B cell (primary cell): ENCODE data around the gene COL1A1. TPM values are rescaled to one million over a fixed set of nuclear protein-coding genes. Genes with fewer than 3 reads are reported as not detected.
A peak's percentile ranks its signal among the peaks of the same experiment; 100 is the strongest.

Experiments used
- ATAC-seq: fragments of 200-7000 bp; cut with Tn5 transposase; one replicate; pipeline ENCODE4 v1.10.0; 2021; ENCODE audit warnings: low read depth, mild to moderate bottlenecking, moderate number of reproducible peaks, moderate library complexity
- CTCF ChIA-PET: fragments of 350-600 bp; sonication (Branson Sonifier 250); formaldehyde crosslinking; loops from one replicate; lab custom pipeline; 2021; ENCODE audit warnings: antibody characterized with exemption, inconsistent platforms; lab: Charles Lee
- POLR2A ChIA-PET: fragments of 350-600 bp; sonication (Branson Sonifier 250); formaldehyde crosslinking; loops from one replicate; lab custom pipeline; 2021; ENCODE audit warnings: antibody characterized with exemption; lab: Charles Lee
- DNase-seq: peaks from one replicate; pipeline ENCODE4 v3.0.0; 2013
- H2AFZ ChIP-seq: 2 replicates; pipeline ENCODE4 v1.6.1; 2012; ENCODE audit warnings: mild to moderate bottlenecking, low read depth, low read length; ENCODE audit not compliant: insufficient read depth, poor library complexity, severe bottlenecking
- H3K27ac ChIP-seq, 2 donors: 1 replicate in 1 of 2; 2 replicates in 1 of 2; pipeline ENCODE4 v1.5.1; 2012 to 2013; ENCODE audit warnings: low read length in 2 of 2, mild to moderate bottlenecking in 2 of 2, moderate library complexity in 1 of 2
- H3K27me3 ChIP-seq, 4 experiments: fragments of 200-600 bp in 1 of 4; sonication (generic) in 1 of 4; replicated peaks in 1 of 4; 1 replicate in 2 of 4; 2 replicates in 2 of 4; pipeline versions ENCODE4 v1.6.1 to v1.7.0; 2013 to 2016; ENCODE audit warnings: low read length in 3 of 4, mild to moderate bottlenecking in 2 of 4, mixed read lengths in 1 of 4, moderate library complexity in 1 of 4; ENCODE audit not compliant: insufficient read depth in 4 of 4, control insufficient read depth in 3 of 4; ENCODE audit errors: control extremely low read depth in 1 of 4
- H3K36me3 ChIP-seq, 2 experiments: replicated peaks in 1 of 2; 1 replicate in 1 of 2; 2 replicates in 1 of 2; pipeline versions ENCODE4 v1.6.1 to v1.7.1; 2013; ENCODE audit warnings: low read length in 1 of 2; ENCODE audit not compliant: insufficient read depth in 2 of 2, control insufficient read depth in 1 of 2; ENCODE audit errors: control extremely low read depth in 1 of 2, extremely low read depth in 1 of 2
- H3K4me1 ChIP-seq, 2 donors: fragments of 200-600 bp in 1 of 2; sonication (generic) in 1 of 2; 1 replicate in 1 of 2; 2 replicates in 1 of 2; pipeline versions ENCODE4 v1.5.1 to v1.6.1; 2013 to 2017; ENCODE audit warnings: low read length in 2 of 2; ENCODE audit not compliant: control insufficient read depth in 2 of 2, insufficient read depth in 2 of 2
- H3K4me2 ChIP-seq: replicated peaks from 2 replicates; pipeline ENCODE3; 2012; ENCODE audit warnings: mild to moderate bottlenecking, low read depth, low read length; ENCODE audit not compliant: poor library complexity, severe bottlenecking
- H3K4me3 ChIP-seq, 5 experiments: fragments of 200-600 bp in 1 of 5; sonication (generic) in 1 of 5; 1 replicate in 3 of 5; 2 replicates in 2 of 5; pipeline versions ENCODE4 v1.5.1 to v1.7.0; 2011 to 2016; ENCODE audit warnings: low read length in 4 of 5, mild to moderate bottlenecking in 4 of 5, low read depth in 2 of 5, control low read depth in 1 of 5, moderate library complexity in 1 of 5; ENCODE audit not compliant: insufficient read depth in 1 of 5; ENCODE audit errors: control extremely low read depth in 1 of 5, extremely low read depth in 1 of 5
- H3K79me2 ChIP-seq: fragments of 200-600 bp; sonication (generic); one replicate; pipeline ENCODE4 v1.6.0; 2016; ENCODE audit warnings: low read length; ENCODE audit not compliant: control insufficient read depth, insufficient read depth
- H3K9ac ChIP-seq: fragments of 200-600 bp; sonication (generic); 2 replicates; pipeline ENCODE4 v1.6.1; 2017; ENCODE audit warnings: mild to moderate bottlenecking, low read length, moderate library complexity
- H3K9me3 ChIP-seq, 3 donors: one replicate each; pipeline versions ENCODE4 v1.6.1 to v1.7.1; 2013; ENCODE audit warnings: low read length in 2 of 3; ENCODE audit not compliant: control insufficient read depth in 2 of 3, insufficient read depth in 1 of 3; ENCODE audit errors: control extremely low read depth in 1 of 3
- H4K20me1 ChIP-seq: 2 replicates; pipeline ENCODE4 v1.6.0; 2012; ENCODE audit warnings: mild to moderate bottlenecking, low read length; ENCODE audit not compliant: insufficient read depth, control insufficient read depth, poor library complexity, severe bottlenecking
- H3K27ac Mint-ChIP-seq: one replicate; pipeline ENCODE4 v1.8.0; 2021; ENCODE audit warnings: mixed read lengths
- H3K27me3 Mint-ChIP-seq: one replicate; pipeline ENCODE4 v1.8.0; 2021; ENCODE audit warnings: mixed read lengths
- H3K4me1 Mint-ChIP-seq: one replicate; pipeline ENCODE4 v1.8.0; 2021; ENCODE audit warnings: mixed read lengths
- H3K4me3 Mint-ChIP-seq: one replicate; pipeline ENCODE4 v1.8.0; 2021; ENCODE audit warnings: mixed read lengths
- H3K9me3 Mint-ChIP-seq: one replicate; pipeline ENCODE4 v1.8.0; 2022; ENCODE audit warnings: mixed read lengths; ENCODE audit not compliant: insufficient read depth
- CTCF ChIP-seq: fragments of 200-600 bp; IDR thresholded peaks from one replicate; pipeline ENCODE4 v1.8.0; 2022; ENCODE audit warnings: antibody characterized with exemption, mild to moderate bottlenecking
- EZH2 ChIP-seq: IDR thresholded peaks from 2 replicates; pipeline ENCODE4 v1.6.1; 2012; ENCODE audit warnings: borderline replicate concordance, low read depth, mild to moderate bottlenecking, moderate library complexity, low read length; ENCODE audit not compliant: insufficient read depth, poor library complexity, severe bottlenecking
- WGBS: methylation state at CpG from one replicate; pipeline ENCODE4 v1.1.5; 2013; ENCODE audit warnings: missing lambda C conversion rate; ENCODE audit not compliant: insufficient coverage; 5-methylcytosine and 5-hydroxymethylcytosine counted together
- intact Hi-C: fragments of 100-400 bp; cut with micrococcal nuclease; formaldehyde crosslinking; loops from one replicate; pipeline ENCODE4 v1.10.0; 2022
- polyA plus RNA-seq: library from polyadenylated mRNA; depleted of rRNA; stranded (reverse); fragments of >200 nt; gene quantifications from 2 replicates; pipeline ENCODE4 v1.2.3, GENCODE V29; 2012
- total RNA-seq, 2 donors: library from RNA; stranded (reverse); fragments of 120-200 nt in 1 of 2; gene quantifications; 1 replicate in 1 of 2; 2 replicates in 1 of 2; pipeline versions ENCODE4 v1.2.3 to v1.2.4, GENCODE V29; 2013 to 2022

COL1A1 gene
- total and polyA plus RNA-seq, 2 donors (not counting 1 experiment from before 2014, with no cell fraction given), result 0.66 to 9.1 TPM

DNA sequence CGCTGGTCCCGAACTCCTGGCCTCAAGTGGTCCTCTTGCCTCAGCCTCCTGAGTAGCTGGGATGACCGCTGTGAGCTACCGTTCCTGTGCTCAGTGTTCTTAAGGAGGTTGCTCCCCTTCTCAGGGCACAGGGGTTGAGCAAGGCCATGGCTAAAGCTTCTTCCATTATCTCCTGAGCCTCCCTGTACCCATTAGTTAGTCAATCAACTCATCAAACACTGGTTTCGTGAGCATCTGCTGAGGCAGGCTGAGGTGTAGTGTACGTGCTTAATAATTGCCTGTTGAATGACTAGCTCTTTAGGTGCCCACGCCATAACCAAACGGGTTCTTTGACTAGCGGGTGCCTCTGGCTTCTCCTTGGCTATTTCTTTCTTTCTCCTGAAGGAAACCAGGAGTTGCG is 24.0 kb downstream of the COL1A1 start:
- ATAC-seq (no peak), DNase-seq (no peak)
- Mint-ChIP-seq H3K27ac (no peak overlapping the region), H3K27me3 (no peaks in the 10 kb centered on the region), H3K4me3 (no peak overlapping the region), H3K9me3 (no peaks in the 10 kb centered on the region), H3K4me1 (peaks cover 15% of the 10 kb centered on the region)
- no peaks in the 10 kb centered on the region for H3K9me3 ChIP-seq
- no peaks in the 10 kb centered on the region for H4K20me1 ChIP-seq
- H3K79me2 ChIP-seq, result no peaks in the 10 kb centered on the region
- H3K4me3 ChIP-seq, result no peak overlapping the region
- H3K27me3 ChIP-seq, result no peaks in the 10 kb centered on the region
- peak overlapping the region; percentile 59 for H2AFZ ChIP-seq
- intact Hi-C loops, result no loop called here
- WGBS, result 96% methylated on average over 9 of the region's 10 CpGs
- TF ChIP-seq CTCF (no peak), EZH2 (no peak)
- no peak overlapping the region for H3K27ac ChIP-seq
- POLR2A ChIA-PET, result interaction anchor here (0.6 to 1.1 kb wide), 2 partner anchors 29 to 1160 kb away, joined by 3 read pairs; no protein-coding TSS in a partner anchor
- H3K4me1 ChIP-seq, result peaks cover 5 to 12% of the 10 kb centered on the region in 2 donors
- CTCF ChIA-PET, result interaction anchor here (0.8 to 3.8 kb wide), 17 partner anchors 8 to 95 kb away, joined by 3 to 27 read pairs (median 8); partner anchors contain the start of genes COL1A1 and SAMD14
- H3K36me3 ChIP-seq, result no peaks in the 10 kb centered on the region
- no peak overlapping the region for H3K9ac ChIP-seq
- no peak overlapping the region for H3K4me2 ChIP-seq

DNA sequence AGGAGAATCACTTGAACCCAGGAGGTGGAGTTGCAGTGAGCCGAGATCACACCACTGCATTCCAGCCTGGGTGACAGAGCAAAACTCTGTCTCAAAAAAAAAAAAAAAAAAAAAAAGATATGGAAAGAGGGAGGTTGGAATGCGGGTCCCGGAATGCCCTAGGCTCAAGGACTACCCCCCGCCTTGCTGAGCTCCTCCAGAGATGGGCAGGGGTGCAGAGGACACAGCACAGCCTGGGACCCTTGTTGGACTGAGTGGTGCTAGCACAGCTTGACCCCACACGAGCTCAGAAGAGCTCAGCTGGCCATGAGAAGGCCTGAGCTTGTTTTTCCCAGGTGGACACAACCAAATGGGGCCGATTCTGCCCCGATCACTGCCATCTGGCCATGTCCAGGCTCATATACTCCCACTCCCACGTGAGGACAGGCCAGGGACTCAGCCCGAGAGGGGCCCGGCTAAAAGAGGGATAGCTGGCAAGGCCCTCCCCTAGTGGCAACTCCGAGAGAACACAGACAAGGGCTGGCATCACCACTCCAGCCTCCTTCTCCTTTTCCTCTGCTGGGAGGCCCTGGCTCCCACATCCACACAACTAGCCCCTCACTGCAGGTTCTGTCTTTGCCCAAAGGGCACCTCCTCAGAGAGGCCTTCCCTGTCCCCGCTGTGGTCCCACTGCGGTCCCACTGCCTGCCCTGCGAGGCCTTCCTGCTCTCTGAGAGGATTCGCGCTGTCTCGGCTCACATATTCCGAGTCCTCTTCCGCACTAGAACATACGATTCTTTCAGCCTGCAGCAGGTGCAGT is 24.7 kb downstream of the COL1A1 start:
- peaks cover 5 to 12% of the 10 kb centered on the region in 2 donors for H3K4me1 ChIP-seq
- intact Hi-C loops, result no loop called here
- no peak overlapping the region for H3K4me3 Mint-ChIP-seq
- no peak for ATAC-seq
- no peaks in the 10 kb centered on the region for H3K9me3 ChIP-seq
- no peak overlapping the region for H3K4me2 ChIP-seq
- 95% methylated on average over 19 of the region's 20 CpGs for WGBS
- no peak overlapping the region for H3K9ac ChIP-seq
- DNase-seq, result no peak
- H3K79me2 ChIP-seq, result no peaks in the 10 kb centered on the region
- no peaks in the 10 kb centered on the region for H4K20me1 ChIP-seq
- no peak overlapping the region for H3K27ac ChIP-seq
- ChIA-PET POLR2A (interaction anchor here (0.7 kb wide), 1 partner anchor 402 kb away, joined by 8 read pairs; no protein-coding TSS in a partner anchor), CTCF (interaction anchor here (2.2 to 3.8 kb wide), 8 partner anchors 7 to 83 kb away, joined by 8 to 27 read pairs (median 18); partner anchors contain the start of gene COL1A1)
- no peak overlapping the region for H3K27ac Mint-ChIP-seq
- TF ChIP-seq EZH2 (no peak), CTCF (no peak)
- H3K27me3 Mint-ChIP-seq, result no peaks in the 10 kb centered on the region
- no peaks in the 10 kb centered on the region for H3K36me3 ChIP-seq
- H3K27me3 ChIP-seq, result no peaks in the 10 kb centered on the region
- no peak overlapping the region for H2AFZ ChIP-seq
- H3K4me3 ChIP-seq, result no peak overlapping the region
- H3K9me3 Mint-ChIP-seq, result no peaks in the 10 kb centered on the region
- peaks cover 11% of the 10 kb centered on the region for H3K4me1 Mint-ChIP-seq
